Breast epithelium (tissue), 4 donors: ENCODE data around the gene ATP6V1G3. TPM values are rescaled to one million over a fixed set of nuclear protein-coding genes. Genes with fewer than 3 reads are reported as not detected.
"Not testable (repeated sequence)": the region's sequence is repeated elsewhere in the genome, so short reads cannot be mapped to it uniquely, and the experiment has no call there.

Experiments used
- DNase-seq, 2 donors: peaks; one replicate each; pipeline ENCODE4 v3.0.0-alpha.2; 2019; ENCODE audit warnings: low spot score in 2 of 2
- H3K27ac ChIP-seq, 2 donors: fragments of 200-600 bp; sonication (generic) in 1 of 2; one replicate each; pipeline ENCODE4 v1.5.1; 2016 to 2019; ENCODE audit warnings: mild to moderate bottlenecking in 1 of 2
- H3K27me3 ChIP-seq, 2 donors: fragments of 200-600 bp; sonication (generic) in 1 of 2; one replicate each; pipeline versions ENCODE4 v1.5.1 to v1.6.0; 2017 to 2019; ENCODE audit warnings: control low read depth in 1 of 2, mild to moderate bottlenecking in 1 of 2
- H3K36me3 ChIP-seq: fragments of 200-600 bp; one replicate; pipeline ENCODE4 v1.5.1; 2019
- H3K4me1 ChIP-seq, 2 donors: fragments of 200-600 bp; sonication (generic); one replicate each; pipeline ENCODE4 v1.5.1; 2016 to 2019; ENCODE audit warnings: control low read depth in 1 of 2
- H3K4me3 ChIP-seq, 3 donors: fragments of 200-600 bp; sonication (generic); 1 replicate in 2 of 3; 2 replicates in 1 of 3; pipeline ENCODE4 v1.5.1; 2016 to 2019; ENCODE audit warnings: mild to moderate bottlenecking in 3 of 3, moderate library complexity in 2 of 3
- H3K9me3 ChIP-seq, 2 donors: fragments of 200-600 bp; sonication (generic) in 1 of 2; one replicate each; pipeline ENCODE4 v1.5.1; 2016 to 2019; ENCODE audit warnings: control low read depth in 1 of 2
- POLR2A ChIP-seq: fragments of 450-650 bp; IDR thresholded peaks from one replicate; pipeline ENCODE4 v1.6.1; 2016; ENCODE audit warnings: antibody characterized with exemption, mild to moderate bottlenecking, moderate library complexity
- POLR2AphosphoS5 ChIP-seq, 3 donors: sonication (generic); formaldehyde crosslinking; IDR thresholded peaks; one replicate each; pipeline ENCODE4 v1.6.1; 2017; ENCODE audit warnings: antibody characterized with exemption in 3 of 3
- intact Hi-C: fragments of 100-400 bp; cut with DNase I; formaldehyde crosslinking; loops from one replicate; pipeline ENCODE4 v1.15.1; 2023; ENCODE audit warnings: low total_unique reads
- total RNA-seq, 3 donors: library from RNA; depleted of rRNA; stranded (reverse); fragments of >200 nt; gene quantifications; one replicate each; pipeline ENCODE4 v1.1.0, GENCODE V29; 2016
- TF ChIP-seq, protein P1 (sequence below), 3 donors: fragments of 450-650 bp; IDR thresholded peaks; one replicate each; pipeline ENCODE4 v1.5.1; 2016 to 2017; ENCODE audit warnings: antibody characterized with exemption in 3 of 3, mild to moderate bottlenecking in 3 of 3, moderate library complexity in 3 of 3

The ATP6V1G3 gene
- total RNA-seq, 3 donors from 2014 or later, result not detected

DNA sequence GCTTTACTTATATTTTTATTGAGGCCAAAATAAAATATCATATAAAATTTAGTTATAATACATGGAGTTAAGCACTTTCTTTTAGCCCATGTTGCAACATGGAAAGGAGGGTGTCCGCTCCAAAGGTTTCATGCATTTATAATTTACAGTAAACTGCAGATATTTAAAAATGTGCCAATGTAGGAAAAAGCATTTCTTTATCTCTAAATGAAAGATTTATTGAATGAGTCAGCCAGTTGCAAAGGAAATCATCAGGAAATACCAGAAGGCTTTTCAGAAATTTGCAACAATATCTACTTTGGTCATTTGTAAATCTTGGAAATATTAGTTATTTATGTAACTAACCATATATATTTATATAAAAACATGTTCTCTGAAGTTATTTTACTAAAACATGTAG, 12.1 kb downstream of the ATP6V1G3 start:
- Histone ChIP-seq H3K27me3 (no peaks in the 10 kb centered on the region), H3K36me3 (no peaks in the 10 kb centered on the region), H3K27ac (no peak overlapping the region), H3K4me3 (no peak overlapping the region), H3K9me3 (no peaks in the 10 kb centered on the region), H3K4me1 (no peaks in the 10 kb centered on the region)
- no peak for DNase-seq
- intact Hi-C loops, result no loop called here
- TF ChIP-seq POLR2AphosphoS5 (IDR thresholded peaks at IDR 0.05) (no peak), POLR2A (no peak)

DNA sequence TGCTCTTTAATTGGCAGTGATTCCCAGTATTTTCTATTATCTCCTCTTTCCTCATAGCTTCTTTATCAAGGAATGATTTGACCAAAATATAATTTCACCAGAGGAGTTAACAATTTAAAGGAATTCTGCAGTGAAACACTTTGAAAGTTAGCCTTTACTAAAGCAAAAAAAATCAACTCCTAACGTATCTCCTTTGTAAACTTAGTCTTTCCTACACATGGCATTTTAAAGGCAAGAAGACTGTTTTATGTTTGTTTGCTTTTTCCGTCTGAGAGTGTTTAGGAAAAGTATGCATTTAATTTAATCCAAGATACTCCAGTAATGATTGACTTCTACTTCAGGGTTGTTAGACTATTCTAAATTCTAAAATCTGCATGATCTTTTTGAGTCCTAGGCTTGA, 15.9 kb downstream of the ATP6V1G3 start:
- Histone ChIP-seq H3K27me3 (no peaks in the 10 kb centered on the region), H3K4me3 (no peak overlapping the region), H3K9me3 (no peaks in the 10 kb centered on the region), H3K27ac (no peak overlapping the region), H3K4me1 (no peaks in the 10 kb centered on the region), H3K36me3 (no peaks in the 10 kb centered on the region)
- intact Hi-C loops, result no loop called here
- no peak for DNase-seq
- no peak for TF ChIP-seq POLR2AphosphoS5 (IDR thresholded peaks at IDR 0.05)
- TF ChIP-seq, protein P1, sequence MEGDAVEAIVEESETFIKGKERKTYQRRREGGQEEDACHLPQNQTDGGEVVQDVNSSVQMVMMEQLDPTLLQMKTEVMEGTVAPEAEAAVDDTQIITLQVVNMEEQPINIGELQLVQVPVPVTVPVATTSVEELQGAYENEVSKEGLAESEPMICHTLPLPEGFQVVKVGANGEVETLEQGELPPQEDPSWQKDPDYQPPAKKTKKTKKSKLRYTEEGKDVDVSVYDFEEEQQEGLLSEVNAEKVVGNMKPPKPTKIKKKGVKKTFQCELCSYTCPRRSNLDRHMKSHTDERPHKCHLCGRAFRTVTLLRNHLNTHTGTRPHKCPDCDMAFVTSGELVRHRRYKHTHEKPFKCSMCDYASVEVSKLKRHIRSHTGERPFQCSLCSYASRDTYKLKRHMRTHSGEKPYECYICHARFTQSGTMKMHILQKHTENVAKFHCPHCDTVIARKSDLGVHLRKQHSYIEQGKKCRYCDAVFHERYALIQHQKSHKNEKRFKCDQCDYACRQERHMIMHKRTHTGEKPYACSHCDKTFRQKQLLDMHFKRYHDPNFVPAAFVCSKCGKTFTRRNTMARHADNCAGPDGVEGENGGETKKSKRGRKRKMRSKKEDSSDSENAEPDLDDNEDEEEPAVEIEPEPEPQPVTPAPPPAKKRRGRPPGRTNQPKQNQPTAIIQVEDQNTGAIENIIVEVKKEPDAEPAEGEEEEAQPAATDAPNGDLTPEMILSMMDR (IDR thresholded peaks at IDR 0.05), result no peak
- TF ChIP-seq POLR2A, result no peak

DNA sequence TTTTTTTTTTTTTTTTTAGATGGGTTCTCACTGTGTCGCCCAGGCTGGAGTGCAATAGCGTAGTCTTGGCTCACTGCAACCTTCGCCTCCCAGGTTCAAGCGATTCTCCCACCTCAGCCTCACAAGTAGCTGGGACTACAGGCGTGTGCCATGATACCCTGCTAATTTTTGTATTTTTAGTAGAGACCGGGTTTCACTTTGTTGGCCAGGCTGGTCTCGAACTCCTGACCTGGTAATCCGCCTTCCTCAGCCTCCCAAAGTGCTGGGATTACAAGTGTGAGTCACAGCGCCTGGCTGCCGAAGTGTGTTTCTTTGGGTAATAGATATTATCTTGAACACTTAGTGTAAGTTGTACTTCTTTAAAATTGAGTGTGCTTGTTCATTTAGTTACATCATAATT, 16.4 kb downstream of the ATP6V1G3 start:
- H3K36me3 ChIP-seq, H3K27me3 ChIP-seq, H3K9me3 ChIP-seq, H3K4me1 ChIP-seq, DNase-seq, H3K27ac ChIP-seq, H3K4me3 ChIP-seq, intact Hi-C loops: not testable (repeated sequence)

DNA sequence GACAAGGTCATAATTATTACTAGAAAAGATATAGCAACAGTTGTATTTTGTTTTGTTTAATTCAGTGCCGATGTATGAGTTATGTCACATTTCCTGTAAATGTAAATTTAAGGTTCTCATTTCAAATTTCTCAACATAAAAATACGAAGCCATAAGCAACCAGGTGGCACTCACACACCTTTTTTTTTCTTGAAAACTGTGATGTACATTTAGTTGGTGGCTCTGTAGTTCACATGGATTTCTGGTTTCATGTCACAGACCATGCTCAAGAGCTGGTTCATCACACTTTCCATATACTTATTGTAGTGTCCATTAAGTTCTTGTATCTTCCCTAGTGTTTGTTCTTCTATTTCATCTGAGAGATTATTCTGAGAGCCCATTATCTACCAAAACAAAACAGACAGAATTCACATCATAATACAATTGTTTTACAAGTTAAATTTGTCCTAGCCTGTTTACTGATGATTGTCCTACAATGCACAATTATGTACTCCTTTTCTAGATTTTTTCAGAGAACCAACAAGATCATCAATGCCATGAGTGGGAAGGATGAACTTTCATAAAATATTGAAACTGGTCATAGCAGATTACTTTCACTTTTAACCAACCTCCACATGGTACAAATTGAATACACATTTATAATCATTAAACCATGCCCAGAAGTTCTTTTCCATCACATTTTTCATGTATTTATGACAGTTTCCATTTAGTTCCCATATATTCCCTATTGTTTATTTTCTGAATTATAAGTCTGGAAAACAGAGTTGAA, 17.1 kb downstream of the ATP6V1G3 start:
- intact Hi-C loops, result no loop called here
- no peak overlapping the region for H3K4me3 ChIP-seq
- no peaks in the 10 kb centered on the region for H3K4me1 ChIP-seq

DNA sequence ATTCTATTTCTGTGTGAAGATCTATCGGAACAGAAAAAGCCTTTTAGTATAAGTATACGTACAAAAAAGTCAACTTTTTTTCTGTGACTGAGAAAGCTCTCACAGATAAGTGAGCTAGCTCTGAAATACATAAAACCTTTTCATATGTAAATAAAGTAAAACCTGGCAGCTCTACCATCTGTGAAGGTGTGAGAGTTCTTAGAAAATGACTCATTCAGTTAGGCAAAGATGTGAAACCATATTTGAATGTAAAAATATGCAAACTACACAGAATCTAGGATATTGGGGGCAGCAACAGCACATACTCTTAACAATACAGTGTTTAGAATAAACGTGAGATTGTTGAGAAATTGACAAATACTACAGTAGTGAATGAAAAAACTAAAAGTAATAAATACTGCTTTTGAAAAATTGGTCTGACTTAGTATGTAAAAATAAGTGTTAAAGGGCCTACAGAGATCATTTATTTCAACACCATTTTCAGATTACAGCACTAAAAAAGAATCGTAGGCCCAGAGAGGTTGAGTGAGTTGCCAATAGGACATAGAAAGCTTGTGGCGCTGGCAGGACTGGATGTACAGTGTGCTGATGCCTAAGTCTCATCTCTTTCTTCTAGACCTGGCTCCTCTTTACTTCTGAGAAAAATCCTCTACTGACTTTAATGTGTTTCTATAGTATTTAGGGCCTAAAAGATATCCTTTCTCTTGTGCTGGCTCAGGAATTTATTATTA, 19.8 kb downstream of the ATP6V1G3 start:
- no peaks in the 10 kb centered on the region for H3K4me1 ChIP-seq
- no peaks in the 10 kb centered on the region for H3K36me3 ChIP-seq
- no peak overlapping the region for H3K27ac ChIP-seq
- no peaks in the 10 kb centered on the region for H3K27me3 ChIP-seq
- intact Hi-C loops, result no loop called here
- TF ChIP-seq, protein P1 (IDR thresholded peaks at IDR 0.05), result no peak
- no peak for TF ChIP-seq POLR2AphosphoS5 (IDR thresholded peaks at IDR 0.05)
- TF ChIP-seq POLR2A, result no peak
- DNase-seq, result no peak
- H3K9me3 ChIP-seq, result no peaks in the 10 kb centered on the region
- H3K4me3 ChIP-seq, result no peak overlapping the region

More for the DNA sequence above, 17.1 kb downstream of the ATP6V1G3 start:
- no peaks in the 10 kb centered on the region for H3K36me3 ChIP-seq
- no peak overlapping the region for H3K27ac ChIP-seq
- TF ChIP-seq, protein P1 (IDR thresholded peaks at IDR 0.05), result no peak
- TF ChIP-seq POLR2A (no peak), POLR2AphosphoS5 (IDR thresholded peaks at IDR 0.05) (no peak)
- H3K27me3 ChIP-seq, result no peaks in the 10 kb centered on the region
- DNase-seq, result no peak
- H3K9me3 ChIP-seq, result no peaks in the 10 kb centered on the region
